ENCODE results near the gene C1orf21.

Gene C1orf21

GRCh38 chr1:184380468-184380867 is 6.4 kb upstream of the C1orf21 start:
- no peak for TF ChIP-seq CTCF (IDR thresholded peaks at IDR 0.05; ENCODE audit: borderline replicate concordance, control extremely low read depth, extremely low read depth, insufficient read depth, missing control alignments)
- in situ Hi-C loops (cut with MboI; ENCODE audit: low sequenced_read_pairs, unreplicated experiment), result no loop called here
- DNase-seq (ENCODE audit: low spot score), result no peak

- in situ Hi-C loops (cut with MboI; ENCODE audit: low sequenced_read_pairs, unreplicated experiment), result no loop called here
- no peak for DNase-seq (ENCODE audit: low spot score)
- no peak for TF ChIP-seq CTCF (IDR thresholded peaks at IDR 0.05; ENCODE audit: borderline replicate concordance, control extremely low read depth, extremely low read depth, insufficient read depth, missing control alignments)
Observed at GRCh38 chr1:184383772-184384323, 3.0 kb upstream of the C1orf21 start.

GRCh38 chr1:184385865-184386311 is 941 bp upstream of the C1orf21 start:
- in situ Hi-C loops (cut with MboI; ENCODE audit: low sequenced_read_pairs, unreplicated experiment), result no loop called here
- DNase-seq (ENCODE audit: low spot score), result no peak
- no peak for TF ChIP-seq CTCF (IDR thresholded peaks at IDR 0.05; ENCODE audit: borderline replicate concordance, control extremely low read depth, extremely low read depth, insufficient read depth, missing control alignments)

- TF ChIP-seq CTCF (IDR thresholded peaks at IDR 0.05; ENCODE audit: borderline replicate concordance, control extremely low read depth, extremely low read depth, insufficient read depth, missing control alignments), result no peak
- in situ Hi-C loops (cut with MboI; ENCODE audit: low sequenced_read_pairs, unreplicated experiment), result no loop called here
- DNase-seq (ENCODE audit: low spot score), result peak; percentile 43
Observed at GRCh38 chr1:184387069-184387475, 243 bp downstream of the C1orf21 start.

- in situ Hi-C loops (cut with MboI; ENCODE audit: low sequenced_read_pairs, unreplicated experiment), result no loop called here
- peak; percentile 21 for DNase-seq (ENCODE audit: low spot score)
- TF ChIP-seq CTCF (IDR thresholded peaks at IDR 0.05; ENCODE audit: borderline replicate concordance, control extremely low read depth, extremely low read depth, insufficient read depth, missing control alignments), result no peak
Observed at GRCh38 chr1:184387476-184388318, 868 bp downstream of the C1orf21 start.

- DNase-seq (ENCODE audit: low spot score), result no peak
- in situ Hi-C loops (cut with MboI; ENCODE audit: low sequenced_read_pairs, unreplicated experiment), result no loop called here
- no peak for TF ChIP-seq CTCF (IDR thresholded peaks at IDR 0.05; ENCODE audit: borderline replicate concordance, control extremely low read depth, extremely low read depth, insufficient read depth, missing control alignments)
Observed at GRCh38 chr1:184388319-184388889, 1.6 kb downstream of the C1orf21 start.
